ENCODE measurements around the gene ATP6V0A4.
A peak's percentile ranks its signal among the peaks of the same experiment; 100 is the strongest.
"Not testable (repeated sequence)": the region's sequence is repeated elsewhere in the genome, so short reads cannot be mapped to it uniquely, and the experiment has no call there.

Gene ATP6V0A4

DNA sequence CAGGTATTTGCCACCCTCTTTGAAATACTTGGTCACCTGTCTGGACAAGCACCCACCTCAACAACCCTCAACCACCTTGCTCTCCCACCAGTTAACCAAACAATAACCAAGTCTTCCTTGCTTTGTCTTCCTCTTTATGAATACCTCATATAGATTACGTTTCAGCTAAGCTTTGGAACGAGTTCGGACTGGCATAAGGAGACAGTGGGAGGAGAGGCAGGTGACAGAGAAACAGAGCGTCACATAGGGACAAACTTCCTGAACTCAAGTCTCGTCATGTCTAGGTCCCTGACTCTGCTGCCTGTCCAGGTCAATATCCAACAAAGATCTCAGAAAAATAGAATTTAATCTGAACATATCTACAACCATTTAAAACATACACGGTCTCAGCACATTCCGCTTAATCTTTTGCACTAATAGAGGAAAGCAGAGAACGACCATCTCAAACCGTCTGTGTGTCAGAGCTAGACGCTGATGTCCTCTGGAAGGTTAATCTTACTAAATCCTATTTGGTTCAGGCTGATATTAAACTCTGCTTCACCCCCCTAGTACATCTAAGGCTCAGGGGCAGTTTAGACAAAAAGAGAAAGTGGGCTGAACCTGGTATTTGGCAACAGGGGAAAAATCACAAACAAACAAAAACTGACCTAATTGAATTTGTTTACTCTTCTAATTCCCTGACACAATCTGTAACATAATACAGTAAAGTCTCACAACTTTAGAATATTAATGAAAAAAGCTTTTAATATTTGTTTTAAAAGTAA lies 70.5 kb downstream of the ATP6V0A4 start:
- H3K27me3 Mint-ChIP-seq: peaks cover 2% of the 10 kb centered on the region
- no peak overlapping the region for H3K4me3 Mint-ChIP-seq
- DNase-seq (ENCODE audit: low spot score in 2 of 2) (no peak), ATAC-seq (ENCODE audit: low read depth) (no peak)
- H3K36me3 Mint-ChIP-seq: no peaks in the 10 kb centered on the region
- no peak overlapping the region for H3K27ac Mint-ChIP-seq
- no peaks in the 10 kb centered on the region for H3K4me1 Mint-ChIP-seq
- H3K9me3 Mint-ChIP-seq: peaks cover 2% of the 10 kb centered on the region

- no peak for DNase-seq (ENCODE audit: low spot score in 2 of 2)
- peaks cover 2% of the 10 kb centered on the region for H3K27me3 Mint-ChIP-seq
- H3K36me3 Mint-ChIP-seq: no peaks in the 10 kb centered on the region
- no peak overlapping the region for H3K4me3 Mint-ChIP-seq
- H3K9me3 Mint-ChIP-seq: peaks cover 2% of the 10 kb centered on the region
- ATAC-seq (ENCODE audit: low read depth): no peak
- no peak overlapping the region for H3K27ac Mint-ChIP-seq
- H3K4me1 Mint-ChIP-seq: no peaks in the 10 kb centered on the region
Observed at GRCh38 chr7:138726288-138726687, 71.7 kb downstream of the ATP6V0A4 start.

- no peaks in the 10 kb centered on the region for H3K9me3 Mint-ChIP-seq
- ATAC-seq (ENCODE audit: low read depth): no peak
- no peak for DNase-seq (ENCODE audit: low spot score in 2 of 2)
- no peak overlapping the region for H3K27ac Mint-ChIP-seq
- H3K27me3 Mint-ChIP-seq: peaks cover 15% of the 10 kb centered on the region
- H3K36me3 Mint-ChIP-seq: no peaks in the 10 kb centered on the region
- H3K4me1 Mint-ChIP-seq: peaks cover 6% of the 10 kb centered on the region
- no peak overlapping the region for H3K4me3 Mint-ChIP-seq
Observed at GRCh38 chr7:138720286-138720685, 77.7 kb downstream of the ATP6V0A4 start.

- no peak for ATAC-seq (ENCODE audit: low read depth)
- Mint-ChIP-seq H3K27me3 (peaks cover 22% of the 10 kb centered on the region), H3K36me3 (no peaks in the 10 kb centered on the region), H3K27ac (no peak overlapping the region), H3K4me3 (peak overlapping the region; percentile 22), H3K9me3 (no peaks in the 10 kb centered on the region), H3K4me1 (peaks cover 6% of the 10 kb centered on the region)
- DNase-seq (ENCODE audit: low spot score in 2 of 2): no peak
Observed at GRCh38 chr7:138716889-138717288, 81.1 kb downstream of the ATP6V0A4 start.

DNA sequence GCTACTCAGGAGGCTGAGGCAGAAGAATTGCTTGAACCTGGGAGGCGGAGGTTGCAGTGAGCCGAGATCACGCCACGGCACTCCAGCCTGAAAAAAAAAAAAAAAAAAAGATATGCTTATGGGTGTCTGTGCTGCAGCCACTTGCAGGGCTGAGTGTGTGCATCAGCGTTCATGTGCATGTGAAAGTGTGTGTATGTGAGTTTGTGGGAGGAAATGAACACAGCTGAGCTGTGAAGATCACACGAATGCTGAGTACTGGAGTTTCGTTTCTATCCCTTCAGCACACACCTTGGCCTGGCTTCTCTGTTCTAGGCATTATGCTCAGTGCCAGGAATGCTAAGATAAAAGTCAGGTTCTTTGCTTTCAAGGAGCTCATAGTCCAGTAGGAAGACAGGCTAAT lies 84.8 kb downstream of the ATP6V0A4 start:
- Mint-ChIP-seq H3K4me3 (no peak overlapping the region), H3K27me3 (peaks cover 20% of the 10 kb centered on the region), H3K9me3 (no peaks in the 10 kb centered on the region), H3K27ac (no peak overlapping the region), H3K4me1 (peaks cover 5% of the 10 kb centered on the region), H3K36me3 (no peaks in the 10 kb centered on the region)
- ATAC-seq (ENCODE audit: low read depth) (no peak), DNase-seq (ENCODE audit: low spot score in 2 of 2) (no peak)

GRCh38 chr7:138712652-138713051 lies 85.3 kb downstream of the ATP6V0A4 start:
- H3K27me3 Mint-ChIP-seq: peaks cover 15% of the 10 kb centered on the region
- H3K27ac Mint-ChIP-seq: no peak overlapping the region
- ATAC-seq (ENCODE audit: low read depth) (no peak), DNase-seq (ENCODE audit: low spot score in 2 of 2) (no peak)
- H3K9me3 Mint-ChIP-seq: no peaks in the 10 kb centered on the region
- H3K4me1 Mint-ChIP-seq: no peaks in the 10 kb centered on the region
- H3K36me3 Mint-ChIP-seq: no peaks in the 10 kb centered on the region
- H3K4me3 Mint-ChIP-seq: no peak overlapping the region

DNA sequence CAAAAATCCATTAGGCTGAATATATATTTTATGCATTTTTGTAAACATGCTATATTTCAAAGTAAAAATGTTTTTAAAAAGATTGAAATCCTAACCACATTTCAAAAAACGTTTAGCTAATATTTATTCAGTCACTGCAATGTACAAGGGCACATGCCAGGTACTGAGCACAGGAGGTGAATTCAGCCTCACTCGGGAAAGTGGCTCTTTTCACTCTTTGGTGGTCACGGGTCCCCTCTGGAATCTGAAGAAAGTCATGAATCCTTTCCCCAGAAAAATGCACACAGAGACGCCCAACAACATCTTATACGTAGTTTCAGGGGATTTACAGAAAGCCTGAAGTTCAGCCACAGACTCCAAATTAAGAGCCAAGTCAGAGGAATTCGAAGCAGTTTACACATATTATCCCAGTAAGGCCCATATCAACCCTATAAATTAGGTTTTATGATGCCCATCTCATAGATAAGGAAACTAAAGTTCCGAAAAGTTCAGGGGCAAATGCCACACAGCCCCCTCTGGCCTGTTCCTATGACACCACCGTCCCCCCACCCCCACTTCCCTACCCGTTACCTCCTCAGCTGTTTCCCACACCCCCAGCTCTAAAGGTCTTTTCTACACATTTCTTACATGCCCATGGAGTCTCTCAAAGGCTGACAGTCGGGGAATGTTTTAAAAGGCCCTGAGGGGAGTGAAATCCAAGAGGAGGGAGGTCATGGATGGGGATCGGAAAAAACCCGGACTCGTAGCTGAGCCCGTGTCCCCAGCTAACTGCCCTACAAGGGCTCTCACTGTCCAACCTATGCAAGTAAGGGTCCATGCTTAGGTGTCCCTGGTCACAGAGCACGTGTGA lies 87.2 kb downstream of the ATP6V0A4 start:
- H3K4me1 Mint-ChIP-seq: no peaks in the 10 kb centered on the region
- no peaks in the 10 kb centered on the region for H3K36me3 Mint-ChIP-seq
- H3K4me3 Mint-ChIP-seq: no peak overlapping the region
- no peaks in the 10 kb centered on the region for H3K9me3 Mint-ChIP-seq
- no peak overlapping the region for H3K27ac Mint-ChIP-seq
- ATAC-seq (ENCODE audit: low read depth): no peak
- peaks cover 6% of the 10 kb centered on the region for H3K27me3 Mint-ChIP-seq
- DNase-seq (ENCODE audit: low spot score in 2 of 2): no peak

DNA sequence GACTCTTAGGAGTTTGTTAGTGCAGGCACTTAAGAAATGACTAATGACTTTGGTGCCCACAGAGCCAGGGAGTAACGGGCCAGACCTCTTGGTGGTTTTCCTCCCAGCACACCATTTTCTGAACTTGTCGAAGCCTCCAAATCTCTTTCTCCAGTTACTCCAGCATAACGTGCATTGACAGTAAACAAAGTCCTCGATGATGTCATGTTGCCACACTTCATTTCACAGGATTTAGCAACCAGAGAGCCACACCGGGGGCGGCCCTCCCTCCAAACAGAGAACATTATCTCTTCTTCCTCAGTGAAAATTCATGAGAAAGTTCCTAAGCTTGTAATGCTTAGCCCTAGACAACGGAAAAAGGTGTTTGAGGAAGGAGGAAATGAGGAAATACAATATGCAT lies 92.8 kb downstream of the ATP6V0A4 start:
- Mint-ChIP-seq H3K27ac (no peak overlapping the region), H3K27me3 (no peaks in the 10 kb centered on the region), H3K4me3 (no peak overlapping the region), H3K9me3 (no peaks in the 10 kb centered on the region), H3K4me1 (no peaks in the 10 kb centered on the region), H3K36me3 (no peaks in the 10 kb centered on the region)
- no peak for ATAC-seq (ENCODE audit: low read depth)
- DNase-seq (ENCODE audit: low spot score in 2 of 2): no peak

GRCh38 chr7:138701537-138701923 lies 96.5 kb downstream of the ATP6V0A4 start:
- no peak overlapping the region for H3K27ac Mint-ChIP-seq
- no peak for DNase-seq (ENCODE audit: low spot score in 2 of 2)

GRCh38 chr7:138700857-138701536 lies 97.0 kb downstream of the ATP6V0A4 start, which contains the start of gene SVOPL:
Gene SVOPL, minus strand, starts transcription at chr7:138701362. Its CDS starts 22,317 bp downstream, at chr7:138679045.
- Mint-ChIP-seq H3K4me3 (no peak within 1 kb of the TSS), H3K9me3 (peaks cover 2% of the 10 kb centered on the region), H3K27me3 (peaks cover 4% of the 10 kb centered on the region), H3K27ac (no peak within 1 kb of the TSS), H3K36me3 (no peaks in the 10 kb centered on the region), H3K4me1 (no peaks in the 10 kb centered on the region)
- DNase-seq (ENCODE audit: low spot score in 2 of 2): no peak
- ATAC-seq (ENCODE audit: low read depth): no peak

More at GRCh38 chr7:138701537-138701923, 96.5 kb downstream of the ATP6V0A4 start:
- Mint-ChIP-seq H3K36me3 (no peaks in the 10 kb centered on the region), H3K9me3 (peaks cover 2% of the 10 kb centered on the region), H3K27me3 (peaks cover 4% of the 10 kb centered on the region), H3K4me3 (no peak overlapping the region), H3K4me1 (no peaks in the 10 kb centered on the region)
- no peak for ATAC-seq (ENCODE audit: low read depth)

DNA sequence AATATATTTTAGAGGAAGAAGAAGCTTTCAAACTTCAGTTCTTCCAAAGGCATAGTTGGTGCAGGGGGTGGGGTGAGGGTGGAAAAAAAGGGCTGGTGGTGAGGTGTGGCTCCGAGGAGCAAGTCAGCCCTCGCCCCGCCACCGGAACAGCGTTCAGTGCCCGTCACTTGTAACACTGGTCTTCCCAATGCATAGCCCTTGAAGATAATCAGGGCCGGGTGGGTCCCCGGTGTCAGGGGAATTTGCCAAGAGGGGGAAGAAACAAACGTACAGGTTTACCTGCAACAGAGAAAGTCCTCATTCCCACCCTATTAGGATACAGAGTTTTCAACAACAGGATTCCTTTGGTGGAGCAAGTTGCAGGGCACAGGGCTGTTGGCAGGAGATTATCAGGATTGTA lies 98.3 kb downstream of the ATP6V0A4 start:
- no peak for ATAC-seq (ENCODE audit: low read depth)
- no peaks in the 10 kb centered on the region for H3K4me1 Mint-ChIP-seq
- no peaks in the 10 kb centered on the region for H3K36me3 Mint-ChIP-seq
- no peak for DNase-seq (ENCODE audit: low spot score in 2 of 2)
- H3K27ac Mint-ChIP-seq: no peak overlapping the region
- no peak overlapping the region for H3K4me3 Mint-ChIP-seq
- H3K9me3 Mint-ChIP-seq: peaks cover 6% of the 10 kb centered on the region
- H3K27me3 Mint-ChIP-seq: peaks cover 4% of the 10 kb centered on the region

- ATAC-seq (ENCODE audit: low read depth) (no peak), DNase-seq (ENCODE audit: low spot score in 2 of 2) (no peak)
- no peaks in the 10 kb centered on the region for H3K4me1 Mint-ChIP-seq
- no peaks in the 10 kb centered on the region for H3K36me3 Mint-ChIP-seq
- peaks cover 6% of the 10 kb centered on the region for H3K9me3 Mint-ChIP-seq
- H3K27ac Mint-ChIP-seq: no peak overlapping the region
- H3K27me3 Mint-ChIP-seq: peaks cover 4% of the 10 kb centered on the region
- no peak overlapping the region for H3K4me3 Mint-ChIP-seq
Observed at GRCh38 chr7:138698281-138698680, 99.7 kb downstream of the ATP6V0A4 start.

DNA sequence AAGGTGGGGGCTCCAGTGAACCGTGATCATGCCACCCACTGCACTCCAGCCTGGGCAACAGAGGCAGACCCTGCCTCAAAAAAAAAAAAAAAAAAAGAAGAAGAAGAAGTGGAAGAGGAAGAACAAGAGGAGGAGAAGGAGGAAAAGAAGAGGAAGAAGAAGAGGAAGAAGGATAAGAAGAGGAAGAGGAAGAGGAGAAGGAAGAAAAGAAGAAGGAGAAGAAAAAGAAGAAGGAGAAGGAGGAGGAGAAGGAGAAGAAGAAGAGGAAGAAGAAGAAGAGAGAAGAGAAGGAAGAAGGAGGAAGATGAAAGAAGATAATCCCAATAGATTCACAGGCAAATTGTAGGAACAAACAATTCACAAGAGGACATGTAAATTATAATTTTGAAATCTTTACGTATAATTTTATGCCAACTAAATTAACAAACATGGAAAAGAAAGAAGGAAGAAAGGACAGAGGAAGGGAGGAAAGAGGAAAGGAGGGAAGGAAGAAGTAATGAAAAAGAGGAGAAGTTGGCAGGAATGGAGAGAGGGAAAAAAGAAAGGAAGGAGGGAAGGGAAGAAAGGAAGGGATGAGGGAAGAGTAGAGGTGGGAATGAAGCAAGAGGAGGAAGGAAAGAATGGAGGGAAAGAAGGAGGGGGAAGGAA lies 100.3 kb downstream of the ATP6V0A4 start:
- ATAC-seq (ENCODE audit: low read depth) (no peak), DNase-seq (ENCODE audit: low spot score in 2 of 2) (no peak)
- H3K36me3 Mint-ChIP-seq: no peaks in the 10 kb centered on the region
- H3K4me1 Mint-ChIP-seq: no peaks in the 10 kb centered on the region
- H3K4me3 Mint-ChIP-seq: no peak overlapping the region
- H3K27ac Mint-ChIP-seq: no peak overlapping the region
- H3K27me3 Mint-ChIP-seq: peaks cover 4% of the 10 kb centered on the region
- H3K9me3 Mint-ChIP-seq: peaks cover 7% of the 10 kb centered on the region

DNA sequence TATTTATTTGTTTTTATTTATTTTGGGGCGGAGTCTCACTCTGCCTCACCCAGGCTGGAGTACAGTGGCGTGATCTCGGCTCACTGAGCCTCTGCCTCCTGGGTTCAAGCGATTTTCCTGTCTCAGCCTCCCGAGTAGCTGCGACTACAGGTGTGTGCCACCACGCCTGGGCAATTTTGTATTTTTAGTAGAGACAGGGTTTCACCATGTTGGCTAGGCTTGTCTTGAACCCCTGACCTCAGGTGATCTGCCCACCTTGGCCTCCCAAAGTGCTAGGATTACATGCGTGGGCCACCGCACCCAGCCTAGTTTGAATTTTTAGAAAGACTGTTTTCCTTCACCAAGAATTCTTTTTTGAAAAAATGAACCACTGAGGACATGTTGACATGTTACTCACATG lies 102.2 kb downstream of the ATP6V0A4 start:
- not testable (repeated sequence) for H3K27me3 Mint-ChIP-seq; ATAC-seq (ENCODE audit: low read depth); H3K27ac Mint-ChIP-seq; H3K4me1 Mint-ChIP-seq; DNase-seq (ENCODE audit: low spot score in 2 of 2); H3K9me3 Mint-ChIP-seq; H3K4me3 Mint-ChIP-seq; H3K36me3 Mint-ChIP-seq
